Measurements from ENCODE around the gene DDX54.
"Not testable (repeated sequence)": the region's sequence is repeated elsewhere in the genome, so short reads cannot be mapped to it uniquely, and the experiment has no call there.

DDX54 gene

GRCh38 chr12:113149361-113150150, 35.7 kb downstream of the DDX54 start, which contains the start of gene CFAP73:
CFAP73 (plus strand) TSS chr12:113149724; CDS start chr12:113149858, 134 bp downstream.
- peak; percentile 72 for DNase-seq (ENCODE audit: low read depth, low spot score)
- peak within 1 kb of the TSS; percentile 46; the same call in 1 of the 2 replicates for H3K27ac ChIP-seq
- H3K4me3 ChIP-seq, result peak within 1 kb of the TSS; percentile 47
- TF ChIP-seq FOXP2 (optimal IDR thresholded peaks at IDR 0.05; ENCODE audit: control extremely low read depth, extremely low read length, insufficient read depth) (no peak), POLR2AphosphoS5 (IDR thresholded peaks at IDR 0.05; ENCODE audit: borderline replicate concordance, low read depth, low read length) (no peak), EZH2 (IDR thresholded peaks at IDR 0.05) (no peak)
- no peaks in the 10 kb centered on the region for H3K9me3 ChIP-seq (ENCODE audit: low read depth, low read length)
- no peak within 1 kb of the TSS for H3K9ac ChIP-seq (ENCODE audit: insufficient read length)
- no peaks in the 10 kb centered on the region for H3K36me3 ChIP-seq (ENCODE audit: insufficient read depth, low read length)

- H3K36me3 ChIP-seq (ENCODE audit: insufficient read depth, low read length), result no peaks in the 10 kb centered on the region
- TF ChIP-seq EZH2 (IDR thresholded peaks at IDR 0.05), result no peak
- no peak for TF ChIP-seq POLR2AphosphoS5 (IDR thresholded peaks at IDR 0.05; ENCODE audit: borderline replicate concordance, low read depth, low read length)
- TF ChIP-seq FOXP2 (optimal IDR thresholded peaks at IDR 0.05; ENCODE audit: control extremely low read depth, extremely low read length, insufficient read depth), result no peak
Observed at GRCh38 chr12:113146999-113147398, 38.3 kb downstream of the DDX54 start.

GRCh38 chr12:113145720-113146551, 39.3 kb downstream of the DDX54 start:
- no peak overlapping the region for H3K4me3 ChIP-seq
- DNase-seq (ENCODE audit: low read depth, low spot score), result no peak
- H3K36me3 ChIP-seq (ENCODE audit: insufficient read depth, low read length), result no peaks in the 10 kb centered on the region
- H3K9me3 ChIP-seq (ENCODE audit: low read depth, low read length), result no peaks in the 10 kb centered on the region
- no peak overlapping the region for H3K9ac ChIP-seq (ENCODE audit: insufficient read length)
- no peak overlapping the region for H3K27ac ChIP-seq
- TF ChIP-seq POLR2AphosphoS5 (IDR thresholded peaks at IDR 0.05; ENCODE audit: borderline replicate concordance, low read depth, low read length) (no peak), EZH2 (IDR thresholded peaks at IDR 0.05) (no peak), FOXP2 (optimal IDR thresholded peaks at IDR 0.05; ENCODE audit: control extremely low read depth, extremely low read length, insufficient read depth) (no peak)

More at GRCh38 chr12:113146999-113147398, 38.3 kb downstream of the DDX54 start:
- H3K9ac ChIP-seq (ENCODE audit: insufficient read length), result no peak overlapping the region
- H3K27ac ChIP-seq, result no peak overlapping the region
- no peak for DNase-seq (ENCODE audit: low read depth, low spot score)
- no peak overlapping the region for H3K4me3 ChIP-seq
- H3K9me3 ChIP-seq (ENCODE audit: low read depth, low read length), result no peaks in the 10 kb centered on the region

GRCh38 chr12:113144806-113145205, 40.5 kb downstream of the DDX54 start:
- Histone ChIP-seq H3K9me3 (ENCODE audit: low read depth, low read length) (no peaks in the 10 kb centered on the region), H3K36me3 (ENCODE audit: insufficient read depth, low read length) (no peaks in the 10 kb centered on the region), H3K9ac (ENCODE audit: insufficient read length) (no peak overlapping the region), H3K27ac (no peak overlapping the region), H3K4me3 (no peak overlapping the region)
- TF ChIP-seq EZH2 (IDR thresholded peaks at IDR 0.05) (no peak), POLR2AphosphoS5 (IDR thresholded peaks at IDR 0.05; ENCODE audit: borderline replicate concordance, low read depth, low read length) (no peak), FOXP2 (optimal IDR thresholded peaks at IDR 0.05; ENCODE audit: control extremely low read depth, extremely low read length, insufficient read depth) (no peak)
- DNase-seq (ENCODE audit: low read depth, low spot score), result no peak

GRCh38 chr12:113143959-113144358, 41.3 kb downstream of the DDX54 start:
- TF ChIP-seq EZH2 (IDR thresholded peaks at IDR 0.05) (no peak), POLR2AphosphoS5 (IDR thresholded peaks at IDR 0.05; ENCODE audit: borderline replicate concordance, low read depth, low read length) (no peak), FOXP2 (optimal IDR thresholded peaks at IDR 0.05; ENCODE audit: control extremely low read depth, extremely low read length, insufficient read depth) (no peak)
- H3K4me3 ChIP-seq, result no peak overlapping the region
- no peak overlapping the region for H3K27ac ChIP-seq
- no peak overlapping the region for H3K9ac ChIP-seq (ENCODE audit: insufficient read length)
- no peak for DNase-seq (ENCODE audit: low read depth, low spot score)
- H3K9me3 ChIP-seq (ENCODE audit: low read depth, low read length), result no peaks in the 10 kb centered on the region
- no peaks in the 10 kb centered on the region for H3K36me3 ChIP-seq (ENCODE audit: insufficient read depth, low read length)

GRCh38 chr12:113142886-113143332, 42.4 kb downstream of the DDX54 start:
- H3K36me3 ChIP-seq (ENCODE audit: insufficient read depth, low read length), result no peaks in the 10 kb centered on the region
- TF ChIP-seq POLR2AphosphoS5 (IDR thresholded peaks at IDR 0.05; ENCODE audit: borderline replicate concordance, low read depth, low read length) (no peak), FOXP2 (optimal IDR thresholded peaks at IDR 0.05; ENCODE audit: control extremely low read depth, extremely low read length, insufficient read depth) (no peak), EZH2 (IDR thresholded peaks at IDR 0.05) (no peak)
- H3K9ac ChIP-seq (ENCODE audit: insufficient read length), result no peak overlapping the region
- DNase-seq (ENCODE audit: low read depth, low spot score), result no peak
- no peaks in the 10 kb centered on the region for H3K9me3 ChIP-seq (ENCODE audit: low read depth, low read length)
- no peak overlapping the region for H3K4me3 ChIP-seq
- no peak overlapping the region for H3K27ac ChIP-seq

- Histone ChIP-seq H3K36me3 (ENCODE audit: insufficient read depth, low read length) (no peaks in the 10 kb centered on the region), H3K27ac (no peak overlapping the region), H3K9me3 (ENCODE audit: low read depth, low read length) (no peaks in the 10 kb centered on the region), H3K4me3 (no peak overlapping the region), H3K9ac (ENCODE audit: insufficient read length) (no peak overlapping the region)
- no peak for TF ChIP-seq EZH2 (IDR thresholded peaks at IDR 0.05)
- no peak for TF ChIP-seq POLR2AphosphoS5 (IDR thresholded peaks at IDR 0.05; ENCODE audit: borderline replicate concordance, low read depth, low read length)
- TF ChIP-seq FOXP2 (optimal IDR thresholded peaks at IDR 0.05; ENCODE audit: control extremely low read depth, extremely low read length, insufficient read depth), result no peak
- no peak for DNase-seq (ENCODE audit: low read depth, low spot score)
Observed at GRCh38 chr12:113142173-113142885, 42.9 kb downstream of the DDX54 start.

- not testable (repeated sequence) for H3K4me3 ChIP-seq; H3K9ac ChIP-seq (ENCODE audit: insufficient read length); H3K36me3 ChIP-seq (ENCODE audit: insufficient read depth, low read length); DNase-seq (ENCODE audit: low read depth, low spot score); H3K27ac ChIP-seq; H3K9me3 ChIP-seq (ENCODE audit: low read depth, low read length)
Observed at GRCh38 chr12:113141716-113142115, 43.6 kb downstream of the DDX54 start.

Measured in SK-N-MC (cell line).